Measurements from ENCODE around the gene HADHB.

DNA sequence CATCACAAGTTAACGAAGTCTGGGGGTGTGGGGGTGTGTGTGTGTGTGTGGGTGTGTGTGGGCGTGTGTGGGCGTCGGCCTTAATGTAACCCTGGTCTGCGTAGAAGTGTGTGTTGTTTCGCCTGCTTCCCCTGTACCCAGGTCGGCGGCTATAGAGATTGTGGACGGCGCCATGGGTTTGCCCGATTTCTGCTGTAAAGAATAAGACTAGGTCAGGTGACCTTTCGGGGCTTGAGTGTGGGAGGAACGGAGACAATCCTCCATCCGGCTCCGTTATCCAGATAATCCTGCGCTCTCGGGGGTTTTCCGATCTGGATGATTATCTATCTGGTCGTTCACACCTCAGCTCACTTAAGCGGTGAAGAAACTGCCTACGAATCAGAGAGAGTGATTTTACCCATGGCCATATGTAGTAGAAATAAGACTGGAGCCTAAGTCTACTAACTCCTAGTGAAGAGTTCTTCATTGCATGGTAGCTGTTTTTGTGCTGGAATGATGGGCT lies 543 bp downstream of the HADHB start:
- TF ChIP-seq, protein P1, sequence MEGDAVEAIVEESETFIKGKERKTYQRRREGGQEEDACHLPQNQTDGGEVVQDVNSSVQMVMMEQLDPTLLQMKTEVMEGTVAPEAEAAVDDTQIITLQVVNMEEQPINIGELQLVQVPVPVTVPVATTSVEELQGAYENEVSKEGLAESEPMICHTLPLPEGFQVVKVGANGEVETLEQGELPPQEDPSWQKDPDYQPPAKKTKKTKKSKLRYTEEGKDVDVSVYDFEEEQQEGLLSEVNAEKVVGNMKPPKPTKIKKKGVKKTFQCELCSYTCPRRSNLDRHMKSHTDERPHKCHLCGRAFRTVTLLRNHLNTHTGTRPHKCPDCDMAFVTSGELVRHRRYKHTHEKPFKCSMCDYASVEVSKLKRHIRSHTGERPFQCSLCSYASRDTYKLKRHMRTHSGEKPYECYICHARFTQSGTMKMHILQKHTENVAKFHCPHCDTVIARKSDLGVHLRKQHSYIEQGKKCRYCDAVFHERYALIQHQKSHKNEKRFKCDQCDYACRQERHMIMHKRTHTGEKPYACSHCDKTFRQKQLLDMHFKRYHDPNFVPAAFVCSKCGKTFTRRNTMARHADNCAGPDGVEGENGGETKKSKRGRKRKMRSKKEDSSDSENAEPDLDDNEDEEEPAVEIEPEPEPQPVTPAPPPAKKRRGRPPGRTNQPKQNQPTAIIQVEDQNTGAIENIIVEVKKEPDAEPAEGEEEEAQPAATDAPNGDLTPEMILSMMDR (conservative IDR thresholded peaks at IDR 0.05; ENCODE audit: low read depth, low read length) = no peak
- TF ChIP-seq EZH2 (IDR thresholded peaks at IDR 0.05; ENCODE audit: borderline replicate concordance, low read depth, low read length, poor library complexity, severe bottlenecking) = no peak
